H9 (cell line): ENCODE measurements around the gene LRIG1. TPM values are rescaled to one million over a fixed set of nuclear protein-coding genes. Genes with fewer than 3 reads are reported as not detected.

Experiments used
- DNase-seq: peaks from one replicate; pipeline ENCODE4 v3.0.0-alpha.2; 2017
- H2AFZ ChIP-seq: one replicate; pipeline ENCODE4 v1.6.1; 2013; ENCODE audit warnings: mild to moderate bottlenecking, low read length, control low read depth, moderate library complexity
- H2AK5ac ChIP-seq: 2 replicates; pipeline ENCODE4 v1.6.1; 2013; ENCODE audit warnings: low read length, control low read depth, mixed read lengths; ENCODE audit not compliant: insufficient read length
- H2BK120ac ChIP-seq: one replicate; pipeline ENCODE4 v1.6.1; 2013; ENCODE audit warnings: low read depth, mild to moderate bottlenecking, low read length, control low read depth, inconsistent platforms; ENCODE audit not compliant: poor library complexity, severe bottlenecking
- H2BK12ac ChIP-seq: 2 replicates; pipeline ENCODE4 v1.6.1; 2013; ENCODE audit warnings: low read length, control low read depth, mixed read lengths, low read depth; ENCODE audit not compliant: insufficient read length
- H2BK15ac ChIP-seq: 2 replicates; pipeline ENCODE4 v1.6.1; 2013; ENCODE audit warnings: low read depth, low read length, control low read depth
- H2BK20ac ChIP-seq: one replicate; pipeline ENCODE4 v1.6.1; 2013; ENCODE audit warnings: low read depth, mild to moderate bottlenecking, low read length, control low read depth, inconsistent platforms; ENCODE audit not compliant: poor library complexity, severe bottlenecking
- H2BK5ac ChIP-seq: 2 replicates; pipeline ENCODE4 v1.6.1; 2013; ENCODE audit warnings: low read length, control low read depth, mixed read lengths; ENCODE audit not compliant: insufficient read length
- H3K14ac ChIP-seq: 2 replicates; pipeline ENCODE4 v1.6.1; 2013; ENCODE audit warnings: low read length, control low read depth; ENCODE audit not compliant: insufficient read depth
- H3K18ac ChIP-seq: 2 replicates; pipeline ENCODE4 v1.6.1; 2013; ENCODE audit warnings: low read depth, mild to moderate bottlenecking, mixed read lengths, low read length, control low read depth; ENCODE audit not compliant: insufficient read length
- H3K23ac ChIP-seq: 2 replicates; pipeline ENCODE4 v1.6.1; 2013; ENCODE audit warnings: low read length, control low read depth, mixed read lengths, low read depth; ENCODE audit not compliant: insufficient read length
- H3K23me2 ChIP-seq: 2 replicates; pipeline ENCODE4 v1.6.1; 2013; ENCODE audit warnings: low read depth, mild to moderate bottlenecking, mixed read lengths, low read length, control low read depth; ENCODE audit not compliant: insufficient read length, poor library complexity, severe bottlenecking
- H3K27ac ChIP-seq: 2 replicates; pipeline ENCODE4 v1.5.1; 2013; ENCODE audit warnings: low read length, control low read depth, mixed read lengths, low read depth; ENCODE audit not compliant: insufficient read length
- H3K27me3 ChIP-seq: 2 replicates; pipeline ENCODE4 v1.6.1; 2013; ENCODE audit warnings: low read length, control low read depth, inconsistent platforms; ENCODE audit not compliant: insufficient read depth
- H3K4ac ChIP-seq: 2 replicates; pipeline ENCODE4 v1.6.1; 2013; ENCODE audit warnings: low read depth, mild to moderate bottlenecking, control low read depth, inconsistent platforms, low read length, moderate library complexity
- H3K4me1 ChIP-seq: 2 replicates; pipeline ENCODE4 v1.6.1; 2013; ENCODE audit warnings: low read length, control low read depth, inconsistent platforms; ENCODE audit not compliant: insufficient read depth
- H3K4me2 ChIP-seq: 2 replicates; pipeline ENCODE4 v1.6.1; 2013; ENCODE audit warnings: low read length, control low read depth, mixed read lengths; ENCODE audit not compliant: insufficient read length, insufficient read depth
- H3K56ac ChIP-seq: 2 replicates; pipeline ENCODE4 v1.6.1; 2013; ENCODE audit warnings: low read depth, mild to moderate bottlenecking, mixed read lengths, low read length, control low read depth; ENCODE audit not compliant: insufficient read length
- H3K79me1 ChIP-seq: 2 replicates; pipeline ENCODE4 v1.6.1; 2013; ENCODE audit warnings: low read depth, mild to moderate bottlenecking, moderate library complexity, low read length, control low read depth, inconsistent platforms; ENCODE audit not compliant: insufficient read depth, poor library complexity, severe bottlenecking
- H3K79me2 ChIP-seq: 2 replicates; pipeline ENCODE4 v1.6.1; 2013; ENCODE audit warnings: low read length, control low read depth, inconsistent platforms; ENCODE audit not compliant: insufficient read depth
- H3K9ac ChIP-seq: 2 replicates; pipeline ENCODE4 v1.6.1; 2013; ENCODE audit warnings: low read length, control low read depth, mixed read lengths; ENCODE audit not compliant: insufficient read length; ENCODE audit errors: extremely low read depth
- H3K9me3 ChIP-seq: one replicate; pipeline ENCODE4 v1.6.1; 2013; ENCODE audit warnings: low read depth, low read length, inconsistent platforms; ENCODE audit not compliant: control insufficient read depth
- H3T11ph ChIP-seq: one replicate; pipeline ENCODE4 v1.6.1; 2013; ENCODE audit warnings: mild to moderate bottlenecking, low read length, control low read depth, inconsistent platforms
- H4K20me1 ChIP-seq: one replicate; pipeline ENCODE4 v1.6.1; 2013; ENCODE audit not compliant: control insufficient read depth, insufficient read length, insufficient read depth
- H4K5ac ChIP-seq: 2 replicates; pipeline ENCODE4 v1.6.1; 2013; ENCODE audit warnings: low read depth, mild to moderate bottlenecking, mixed read lengths, low read length, control low read depth; ENCODE audit not compliant: insufficient read length
- H4K8ac ChIP-seq: replicated peaks from 2 replicates; pipeline ENCODE4 v1.6.1; 2013; ENCODE audit warnings: low read length, control low read depth, mixed read lengths, low read depth; ENCODE audit not compliant: insufficient read length
- H4K91ac ChIP-seq: 2 replicates; pipeline ENCODE4 v1.6.1; 2013; ENCODE audit warnings: low read depth, mild to moderate bottlenecking, moderate library complexity, mixed read lengths, low read length, control low read depth; ENCODE audit not compliant: insufficient read length
- H3K27ac Mint-ChIP-seq, 3 experiments: 2 replicates in 2 of 3; 3 replicates in 1 of 3; pipeline ENCODE4 v1.8.0; 2020 to 2021; ENCODE audit warnings: mixed read lengths in 3 of 3, mild to moderate bottlenecking in 1 of 3, moderate library complexity in 1 of 3
- H3K27me3 Mint-ChIP-seq: 2 replicates; pipeline ENCODE4 v1.8.0; 2021; ENCODE audit warnings: low read depth, mild to moderate bottlenecking, moderate library complexity, mixed read lengths
- H3K36me3 Mint-ChIP-seq, 3 experiments: 2 replicates in 2 of 3; 3 replicates in 1 of 3; pipeline ENCODE4 v1.8.0; 2020 to 2021; ENCODE audit warnings: low read depth in 3 of 3, mixed read lengths in 3 of 3; ENCODE audit not compliant: insufficient read depth in 1 of 3
- H3K4me1 Mint-ChIP-seq, 2 experiments: 2 replicates each; pipeline ENCODE4 v1.8.0; 2020; ENCODE audit warnings: mixed read lengths in 2 of 2
- H3K4me3 Mint-ChIP-seq, 2 experiments: 2 replicates in 1 of 2; 3 replicates in 1 of 2; pipeline ENCODE4 v1.8.0; 2020 to 2021; ENCODE audit warnings: mild to moderate bottlenecking in 2 of 2, mixed read lengths in 2 of 2, moderate library complexity in 1 of 2
- H3K9me3 Mint-ChIP-seq, 2 experiments: 2 replicates in 1 of 2; 3 replicates in 1 of 2; pipeline ENCODE4 v1.8.0; 2020; ENCODE audit warnings: mild to moderate bottlenecking in 2 of 2, mixed read lengths in 2 of 2, moderate library complexity in 1 of 2
- CTCF ChIP-seq: fragments of 200-600 bp; sonication (generic); conservative IDR thresholded peaks from 3 replicates; pipeline ENCODE4 v1.8.0; 2021; ENCODE audit warnings: antibody characterized with exemption, mild to moderate bottlenecking
- WGBS: extraction: QIAGEN DNeasy Blood & Tissue Kit; methylation state at CpG from one replicate; pipeline ENCODE4 v1.1.7; 2013; ENCODE audit warnings: missing lambda C conversion rate, low lambda C conversion rate, mixed read lengths; ENCODE audit not compliant: insufficient read length; ENCODE audit errors: extremely low coverage; 5-methylcytosine and 5-hydroxymethylcytosine counted together
- total RNA-seq: library from RNA; stranded (reverse); gene quantifications from 2 replicates; pipeline ENCODE4 v1.2.1, GENCODE V29; 2021

LRIG1 gene
- total RNA-seq, 1 experiment from 2014 or later, result 70.3 TPM

DNA sequence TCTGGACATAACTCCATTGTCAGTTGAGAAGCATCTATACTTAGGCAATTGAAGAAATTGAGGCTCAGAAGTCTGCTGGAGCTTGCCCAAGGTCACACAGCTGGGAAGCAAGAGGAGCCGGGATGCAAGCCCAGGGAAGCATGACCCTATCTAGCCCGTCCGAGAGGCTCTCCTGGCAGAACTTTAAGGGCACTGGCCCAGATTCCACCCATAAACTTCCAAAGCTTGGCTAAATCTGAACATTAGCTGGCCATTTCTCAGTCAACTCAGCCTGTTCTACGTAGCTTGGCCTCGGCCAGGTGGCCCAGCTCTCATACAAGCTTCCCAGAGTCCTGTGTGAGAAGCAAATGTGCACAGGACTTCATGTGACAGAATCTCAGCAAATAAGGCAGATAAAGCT, 75.8 kb downstream of the LRIG1 start:
- TF ChIP-seq CTCF, result no peak
- WGBS, result no CpG with 5 or more reads among the region's 5 CpGs

More for the DNA sequence above, 75.8 kb downstream of the LRIG1 start:
- no peak overlapping the region for H3K4me2 ChIP-seq
- Mint-ChIP-seq H3K4me1 (peaks cover 49 to 51% of the 10 kb centered on the region in 2 experiments), H3K36me3 (peaks cover 51 to 81% (median 69%) of the 10 kb centered on the region in 3 experiments), H3K4me3 (no peak overlapping the region), H3K27ac (peak overlapping the region in 1 of 3 experiments; percentile 11; a peak in 1 of 7 replicates), H3K27me3 (no peaks in the 10 kb centered on the region; the same call in 1 of the 2 replicates), H3K9me3 (peaks cover 42 to 47% of the 10 kb centered on the region in 2 experiments)
- no peak for DNase-seq
- H2BK5ac ChIP-seq, result no peak overlapping the region
- H3K27ac ChIP-seq, result no peak overlapping the region
- no peaks in the 10 kb centered on the region for H3K27me3 ChIP-seq
- no peak overlapping the region for H2BK120ac ChIP-seq
- H3K18ac ChIP-seq, result no peak overlapping the region
- H2AFZ ChIP-seq, result no peak overlapping the region
- no peak overlapping the region for H2BK15ac ChIP-seq
- peaks cover 17% of the 10 kb centered on the region for H3K9me3 ChIP-seq
- no peak overlapping the region for H2BK20ac ChIP-seq
- H3K9ac ChIP-seq, result no peak overlapping the region
- peaks cover 10% of the 10 kb centered on the region; the same call in 1 of the 2 replicates for H3K4me1 ChIP-seq
- H3K23me2 ChIP-seq, result no peaks in the 10 kb centered on the region
- H3K79me1 ChIP-seq, result peaks cover 28% of the 10 kb centered on the region
- H2AK5ac ChIP-seq, result no peak overlapping the region
- no peaks in the 10 kb centered on the region for H4K20me1 ChIP-seq
- H3K4ac ChIP-seq, result no peak overlapping the region
- H4K5ac ChIP-seq, result no peak overlapping the region
- no peak overlapping the region for H4K8ac ChIP-seq
- H3K23ac ChIP-seq, result no peak overlapping the region
- H2BK12ac ChIP-seq, result no peak overlapping the region
- no peak overlapping the region for H3T11ph ChIP-seq
- no peak overlapping the region for H3K56ac ChIP-seq
- no peak overlapping the region for H4K91ac ChIP-seq
- H3K14ac ChIP-seq, result no peak overlapping the region
- peaks cover 34% of the 10 kb centered on the region for H3K79me2 ChIP-seq
